AG09319 (cell line): ENCODE measurements around the gene CTNND2.

ENCODE experiments used
- DNase-seq: peaks from one replicate; pipeline ENCODE4 v3.0.0-alpha.2; 2010; ENCODE audit warnings: low read depth; ENCODE audit errors: extremely low read depth
- TF ChIP-seq, protein P1 (sequence below): IDR thresholded peaks from 2 replicates; pipeline ENCODE4 v1.5.1; 2011; ENCODE audit warnings: low read depth, mild to moderate bottlenecking, inconsistent platforms, low read length, moderate library complexity

CTNND2 gene

GRCh38 chr5:11684607-11685006, 219.6 kb downstream of the CTNND2 start:
- TF ChIP-seq, protein P1, sequence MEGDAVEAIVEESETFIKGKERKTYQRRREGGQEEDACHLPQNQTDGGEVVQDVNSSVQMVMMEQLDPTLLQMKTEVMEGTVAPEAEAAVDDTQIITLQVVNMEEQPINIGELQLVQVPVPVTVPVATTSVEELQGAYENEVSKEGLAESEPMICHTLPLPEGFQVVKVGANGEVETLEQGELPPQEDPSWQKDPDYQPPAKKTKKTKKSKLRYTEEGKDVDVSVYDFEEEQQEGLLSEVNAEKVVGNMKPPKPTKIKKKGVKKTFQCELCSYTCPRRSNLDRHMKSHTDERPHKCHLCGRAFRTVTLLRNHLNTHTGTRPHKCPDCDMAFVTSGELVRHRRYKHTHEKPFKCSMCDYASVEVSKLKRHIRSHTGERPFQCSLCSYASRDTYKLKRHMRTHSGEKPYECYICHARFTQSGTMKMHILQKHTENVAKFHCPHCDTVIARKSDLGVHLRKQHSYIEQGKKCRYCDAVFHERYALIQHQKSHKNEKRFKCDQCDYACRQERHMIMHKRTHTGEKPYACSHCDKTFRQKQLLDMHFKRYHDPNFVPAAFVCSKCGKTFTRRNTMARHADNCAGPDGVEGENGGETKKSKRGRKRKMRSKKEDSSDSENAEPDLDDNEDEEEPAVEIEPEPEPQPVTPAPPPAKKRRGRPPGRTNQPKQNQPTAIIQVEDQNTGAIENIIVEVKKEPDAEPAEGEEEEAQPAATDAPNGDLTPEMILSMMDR = no peak
- no peak for DNase-seq

GRCh38 chr5:11683666-11684065, 220.6 kb downstream of the CTNND2 start:
- DNase-seq = no peak
- TF ChIP-seq, protein P1 = no peak

- DNase-seq = no peak
- TF ChIP-seq, protein P1 = no peak
Measured at GRCh38 chr5:11681796-11682195, 222.4 kb downstream of the CTNND2 start.

DNA sequence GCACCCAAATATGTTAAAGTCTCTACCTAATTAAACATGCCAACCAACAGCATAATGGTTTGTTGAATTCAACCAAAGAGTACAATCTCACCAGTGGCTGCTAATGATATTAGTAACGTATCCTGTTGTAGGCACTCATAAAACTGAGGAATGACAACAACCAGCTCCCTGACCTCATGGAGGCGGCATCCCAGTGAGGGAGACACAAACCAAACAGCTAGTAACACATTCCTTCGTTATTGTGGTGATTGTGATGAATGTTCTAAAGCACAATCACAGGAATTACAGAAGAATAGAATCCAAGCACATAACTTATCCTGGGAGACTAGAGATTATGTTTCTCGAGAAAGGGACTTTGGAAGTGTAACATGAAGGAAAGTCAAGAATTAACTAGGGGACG, 224.6 kb downstream of the CTNND2 start:
- TF ChIP-seq, protein P1 = no peak
- no peak for DNase-seq

DNA sequence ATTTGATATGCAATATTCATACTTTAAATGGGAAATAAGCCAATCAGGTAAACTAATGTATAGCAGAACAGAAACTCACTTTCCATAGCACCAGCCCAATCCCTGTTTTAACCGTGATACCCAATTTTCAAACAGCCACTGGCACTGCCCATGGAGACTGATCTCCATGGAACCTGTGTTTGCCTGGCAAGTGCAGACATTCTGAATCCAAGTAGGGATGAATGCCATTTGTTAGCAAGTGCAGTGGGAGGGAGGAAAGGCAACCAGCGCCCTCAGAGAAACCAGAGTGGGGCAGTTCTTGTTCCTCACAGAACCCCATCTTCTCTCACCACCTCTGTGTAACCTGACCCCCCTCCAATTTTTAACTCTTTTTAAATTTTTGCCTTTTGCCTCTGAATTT, 229.1 kb downstream of the CTNND2 start:
- TF ChIP-seq, protein P1 = no peak
- DNase-seq = no peak

DNA sequence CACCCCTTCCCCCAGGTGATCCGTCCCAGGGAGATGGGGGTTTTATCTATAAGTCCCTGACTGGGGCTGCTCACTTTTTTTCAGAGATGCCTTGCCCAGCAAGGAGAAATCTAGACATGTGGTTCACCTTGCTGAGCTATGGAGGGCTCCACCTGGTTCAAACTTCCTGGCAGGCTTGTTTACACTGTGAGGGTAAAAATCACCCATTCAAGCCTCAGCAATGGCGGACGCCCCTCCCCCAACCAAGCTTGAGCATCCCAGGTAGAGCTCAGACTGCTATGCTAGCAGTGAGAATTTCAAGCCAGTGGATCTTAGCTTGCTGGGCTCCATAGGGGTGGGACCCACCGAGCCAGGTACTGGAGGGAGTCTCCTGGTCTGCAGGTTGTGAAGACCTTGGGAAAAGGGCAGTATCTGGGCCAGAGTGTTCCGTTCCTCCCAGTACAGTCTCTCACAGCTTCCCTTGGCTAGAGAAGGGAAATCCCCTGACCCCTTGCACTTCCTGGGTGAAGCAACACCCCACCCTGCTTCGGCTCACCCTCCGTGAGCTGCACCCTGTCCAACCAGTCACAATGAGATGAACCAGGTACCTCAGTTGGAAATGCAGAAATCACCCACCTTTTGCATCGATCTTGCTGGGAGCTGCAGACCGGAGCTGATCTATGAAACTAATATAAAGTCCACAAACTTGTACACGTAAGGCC, 231.7 kb downstream of the CTNND2 start:
- TF ChIP-seq, protein P1 = no peak
- DNase-seq = no peak

GRCh38 chr5:11658376-11658775, 245.9 kb downstream of the CTNND2 start:
- DNase-seq = no peak
- TF ChIP-seq, protein P1 = no peak
